Osteoblast (primary cell): ENCODE data around the gene CARMIL1. TPM values are rescaled to one million over a fixed set of nuclear protein-coding genes. Genes with fewer than 3 reads are reported as not detected.

Experiments used
- DNase-seq: peaks from one replicate; pipeline ENCODE4 v3.0.0; 2011; ENCODE audit warnings: low spot score, mixed read lengths; ENCODE audit not compliant: insufficient read length; ENCODE audit errors: missing footprints
- H2AFZ ChIP-seq: 2 replicates; pipeline ENCODE4 v1.6.0; 2011; ENCODE audit warnings: mild to moderate bottlenecking, low read length
- H3K27ac ChIP-seq: 2 replicates; pipeline ENCODE4 v1.5.1; 2011; ENCODE audit warnings: mild to moderate bottlenecking, low read depth, low read length, moderate library complexity
- H3K27me3 ChIP-seq: 2 replicates; pipeline ENCODE4 v1.6.0; 2012; ENCODE audit warnings: mild to moderate bottlenecking, control low read depth, inconsistent platforms, low read length, moderate library complexity; ENCODE audit not compliant: insufficient read depth
- H3K36me3 ChIP-seq: 2 replicates; pipeline ENCODE4 v1.5.1; 2011; ENCODE audit warnings: mild to moderate bottlenecking, low read length, control low read depth, moderate library complexity; ENCODE audit not compliant: insufficient read depth
- H3K4me1 ChIP-seq: 2 replicates; pipeline ENCODE4 v1.5.1; 2011; ENCODE audit warnings: mild to moderate bottlenecking, low read length, control low read depth, moderate library complexity; ENCODE audit not compliant: insufficient read depth
- H3K4me2 ChIP-seq: 2 replicates; pipeline ENCODE4 v1.6.0; 2011; ENCODE audit warnings: mild to moderate bottlenecking, low read length; ENCODE audit not compliant: insufficient read depth
- H3K4me3 ChIP-seq: fragments of 200-600 bp; sonication (generic); 3 replicates; pipeline ENCODE4 v1.5.1; 2012; ENCODE audit warnings: mild to moderate bottlenecking, low read length, inconsistent platforms; ENCODE audit not compliant: insufficient read depth
- H3K79me2 ChIP-seq: 2 replicates; pipeline ENCODE4 v1.6.0; 2012; ENCODE audit warnings: mild to moderate bottlenecking, low read length, control low read depth, inconsistent platforms; ENCODE audit not compliant: insufficient read depth
- H3K9me3 ChIP-seq: 2 replicates; pipeline ENCODE4 v1.5.1; 2011; ENCODE audit warnings: low read depth, low read length, control low read depth
- H4K20me1 ChIP-seq: 2 replicates; pipeline ENCODE4 v1.6.0; 2012; ENCODE audit warnings: mild to moderate bottlenecking, low read length, control low read depth; ENCODE audit not compliant: insufficient read depth
- CTCF ChIP-seq: IDR thresholded peaks from 2 replicates; pipeline ENCODE4 v1.5.1; 2011; ENCODE audit warnings: mild to moderate bottlenecking, low read depth, low read length, moderate library complexity; ENCODE audit errors: extremely low read depth
- total RNA-seq: library from RNA; depleted of rRNA; stranded (reverse); fragments of >200 nt; gene quantifications from 2 replicates; pipeline ENCODE4 v1.2.3, GENCODE V29; 2012

Gene CARMIL1
- total RNA-seq, 1 donor = 25.7 TPM

- Histone ChIP-seq H3K4me2 (no peak overlapping the region), H3K27ac (no peak overlapping the region), H3K4me3 (no peak overlapping the region), H3K4me1 (no peaks in the 10 kb centered on the region), H2AFZ (no peak overlapping the region), H3K79me2 (no peaks in the 10 kb centered on the region), H4K20me1 (no peaks in the 10 kb centered on the region), H3K36me3 (no peaks in the 10 kb centered on the region), H3K9me3 (no peaks in the 10 kb centered on the region), H3K27me3 (no peaks in the 10 kb centered on the region)
- no peak for TF ChIP-seq CTCF
- DNase-seq = no peak
Measured at GRCh38 chr6:25608558-25609174, 329.5 kb downstream of the CARMIL1 start.

- no peaks in the 10 kb centered on the region for H3K79me2 ChIP-seq
- H3K27me3 ChIP-seq = no peaks in the 10 kb centered on the region
- no peak for DNase-seq
- H4K20me1 ChIP-seq = no peaks in the 10 kb centered on the region
- no peak overlapping the region for H2AFZ ChIP-seq
- H3K4me3 ChIP-seq = no peak overlapping the region
- no peaks in the 10 kb centered on the region for H3K4me1 ChIP-seq
- no peaks in the 10 kb centered on the region for H3K9me3 ChIP-seq
- no peak overlapping the region for H3K27ac ChIP-seq
- no peaks in the 10 kb centered on the region for H3K36me3 ChIP-seq
- TF ChIP-seq CTCF = no peak
- no peak overlapping the region for H3K4me2 ChIP-seq
Measured at GRCh38 chr6:25612666-25613065, 333.5 kb downstream of the CARMIL1 start.

- Histone ChIP-seq H3K4me1 (no peaks in the 10 kb centered on the region), H3K4me3 (no peak overlapping the region), H3K4me2 (no peak overlapping the region), H2AFZ (no peak overlapping the region), H3K36me3 (no peaks in the 10 kb centered on the region), H3K79me2 (no peaks in the 10 kb centered on the region), H3K9me3 (no peaks in the 10 kb centered on the region), H3K27me3 (no peaks in the 10 kb centered on the region), H4K20me1 (no peaks in the 10 kb centered on the region), H3K27ac (no peak overlapping the region)
- no peak for DNase-seq
- TF ChIP-seq CTCF = no peak
Measured at GRCh38 chr6:25613415-25613814, 334.2 kb downstream of the CARMIL1 start.

- no peak overlapping the region for H2AFZ ChIP-seq
- no peaks in the 10 kb centered on the region for H3K4me1 ChIP-seq
- DNase-seq = no peak
- no peaks in the 10 kb centered on the region for H4K20me1 ChIP-seq
- no peaks in the 10 kb centered on the region for H3K36me3 ChIP-seq
- H3K27me3 ChIP-seq = no peaks in the 10 kb centered on the region
- no peak overlapping the region for H3K4me3 ChIP-seq
- no peak for TF ChIP-seq CTCF
- H3K27ac ChIP-seq = no peak overlapping the region
- H3K9me3 ChIP-seq = no peaks in the 10 kb centered on the region
- H3K4me2 ChIP-seq = no peak overlapping the region
- no peaks in the 10 kb centered on the region for H3K79me2 ChIP-seq
Measured at GRCh38 chr6:25614052-25614451, 334.9 kb downstream of the CARMIL1 start.
